HepG2 (cell line): ENCODE data around the gene DSTYK. TPM values are rescaled to one million over a fixed set of nuclear protein-coding genes. Genes with fewer than 3 reads are reported as not detected.

Experiments
- DR1 ChIP-seq: sonication (generic); formaldehyde crosslinking; IDR thresholded peaks from 2 replicates; pipeline ENCODE4 v1.8.0; 2021; ENCODE audit warnings: mild to moderate bottlenecking, missing genetic modification reagents, inconsistent platforms
- EEA1 ChIP-seq: sonication (generic); formaldehyde crosslinking; IDR thresholded peaks from 2 replicates; pipeline ENCODE4 v1.5.1; 2020; ENCODE audit warnings: mild to moderate bottlenecking, missing genetic modification reagents, borderline replicate concordance
- NPAS2 ChIP-seq: sonication (generic); formaldehyde crosslinking; IDR thresholded peaks from 2 replicates; pipeline ENCODE4 v1.8.0; 2022; ENCODE audit warnings: mild to moderate bottlenecking, missing genetic modification reagents, borderline replicate concordance
- SP4 ChIP-seq: sonication (generic); formaldehyde crosslinking; IDR thresholded peaks from 2 replicates; pipeline ENCODE4 v1.8.1; 2023; ENCODE audit warnings: mild to moderate bottlenecking, missing genetic modification reagents
- SRY ChIP-seq: sonication (generic); formaldehyde crosslinking; IDR thresholded peaks from 2 replicates; pipeline ENCODE4 v1.8.0; 2022; ENCODE audit warnings: mild to moderate bottlenecking, missing genetic modification reagents
- ZNF75D ChIP-seq: sonication (generic); formaldehyde crosslinking; IDR thresholded peaks from 2 replicates; pipeline ENCODE4 v1.8.1; 2023; ENCODE audit warnings: missing genetic modification reagents, mild to moderate bottlenecking, borderline replicate concordance
- ZNF839 ChIP-seq: sonication (generic); formaldehyde crosslinking; IDR thresholded peaks from 2 replicates; pipeline ENCODE4 v1.4.0; 2020; ENCODE audit warnings: missing genetic modification reagents, mild to moderate bottlenecking, borderline replicate concordance
- ZSCAN12 ChIP-seq: sonication (generic); formaldehyde crosslinking; IDR thresholded peaks from 2 replicates; pipeline ENCODE4 v1.9.0; 2021; ENCODE audit warnings: mild to moderate bottlenecking, missing genetic modification reagents
- polyA plus RNA-seq, 8 experiments: library from polyadenylated mRNA; depleted of rRNA in 3 of 8; stranded (reverse) in 7 of 8; unstranded in 1 of 8; fragments of >200 nt; fragmentation: Illumina TruSeq in 4 of 8; extraction: Trizol in 4 of 8; gene quantifications; 2 replicates each; pipeline versions ENCODE4 v1.2.1 to v1.2.3, GENCODE V29; 2011 to 2016; ENCODE audit warnings: low read depth in 4 of 8, missing spikeins in 1 of 8, mixed read lengths in 1 of 8; ENCODE audit not compliant: insufficient read depth in 1 of 8
- total RNA-seq, 5 experiments: library from RNA; depleted of rRNA; stranded (reverse); fragments of >200 nt; fragmentation: Illumina TruSeq; extraction: Trizol; gene quantifications; 2 replicates each; pipeline ENCODE4 v1.2.3, GENCODE V29; 2016; ENCODE audit warnings: low read depth in 1 of 5
- TF ChIP-seq, protein P1 (sequence below): sonication (generic); formaldehyde crosslinking; IDR thresholded peaks from 2 replicates; pipeline ENCODE4 v1.5.0; 2020; ENCODE audit warnings: missing genetic modification reagents
- TF ChIP-seq, protein P2 (sequence below), 2 experiments: sonication (generic) in 1 of 2; formaldehyde crosslinking in 1 of 2; IDR thresholded peaks; 2 replicates each; pipeline versions ENCODE4 v1.6.1 to v1.9.0; 2014 to 2022; ENCODE audit warnings: antibody characterized with exemption in 1 of 2, borderline replicate concordance in 1 of 2, inconsistent platforms in 1 of 2, low read depth in 1 of 2, missing genetic modification reagents in 1 of 2
- TF ChIP-seq, protein P3 (sequence below): sonication (generic); formaldehyde crosslinking; IDR thresholded peaks from 2 replicates; pipeline ENCODE4 v1.4.0; 2020; ENCODE audit warnings: mild to moderate bottlenecking, missing genetic modification reagents
- TF ChIP-seq, protein P4 (sequence below): sonication (generic); formaldehyde crosslinking; conservative IDR thresholded peaks from 2 replicates; pipeline ENCODE4 v1.4.0; 2020; ENCODE audit warnings: missing genetic modification reagents
- TF ChIP-seq, protein P5 (sequence below): sonication (generic); formaldehyde crosslinking; IDR thresholded peaks from 2 replicates; pipeline ENCODE4 v1.5.0; 2020; ENCODE audit warnings: missing genetic modification reagents

Gene DSTYK
- total and polyA plus RNA-seq, 2 of the 13 experiments (the other 11 are each of a cell fraction or from before 2014, with no cell fraction given), result 2.6 to 4.8 TPM

DNA sequence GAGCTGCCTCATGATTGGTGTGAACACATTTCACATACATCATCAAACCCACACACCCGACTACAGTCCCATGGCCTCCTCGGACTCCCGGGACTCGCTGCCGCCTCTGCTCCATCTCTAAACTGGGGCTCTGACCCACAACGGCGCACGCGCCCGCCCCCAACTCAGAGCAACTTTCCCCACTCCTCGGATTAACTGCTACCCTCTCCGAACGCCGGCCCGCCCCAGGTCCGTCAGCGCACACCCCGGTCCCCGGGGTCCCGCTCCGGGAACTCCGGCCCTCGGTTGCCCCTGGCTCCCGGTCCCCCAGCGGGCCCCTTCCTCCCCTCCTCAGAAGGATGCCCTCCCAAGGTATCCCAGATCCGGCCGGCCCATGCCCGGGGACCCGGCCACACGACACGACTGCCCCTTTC lies 740 bp downstream of the DSTYK start (continued):
- TF ChIP-seq, protein P1, sequence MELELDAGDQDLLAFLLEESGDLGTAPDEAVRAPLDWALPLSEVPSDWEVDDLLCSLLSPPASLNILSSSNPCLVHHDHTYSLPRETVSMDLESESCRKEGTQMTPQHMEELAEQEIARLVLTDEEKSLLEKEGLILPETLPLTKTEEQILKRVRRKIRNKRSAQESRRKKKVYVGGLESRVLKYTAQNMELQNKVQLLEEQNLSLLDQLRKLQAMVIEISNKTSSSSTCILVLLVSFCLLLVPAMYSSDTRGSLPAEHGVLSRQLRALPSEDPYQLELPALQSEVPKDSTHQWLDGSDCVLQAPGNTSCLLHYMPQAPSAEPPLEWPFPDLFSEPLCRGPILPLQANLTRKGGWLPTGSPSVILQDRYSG, result 0 out of 2 replicates have a peak, but pooled peaks have one; percentile 54
- TF ChIP-seq ZNF75D (CRISPR knock-in tag), result 0 out of 2 replicates have a peak, but pooled peaks have one; percentile 11
- TF ChIP-seq, protein P2, sequence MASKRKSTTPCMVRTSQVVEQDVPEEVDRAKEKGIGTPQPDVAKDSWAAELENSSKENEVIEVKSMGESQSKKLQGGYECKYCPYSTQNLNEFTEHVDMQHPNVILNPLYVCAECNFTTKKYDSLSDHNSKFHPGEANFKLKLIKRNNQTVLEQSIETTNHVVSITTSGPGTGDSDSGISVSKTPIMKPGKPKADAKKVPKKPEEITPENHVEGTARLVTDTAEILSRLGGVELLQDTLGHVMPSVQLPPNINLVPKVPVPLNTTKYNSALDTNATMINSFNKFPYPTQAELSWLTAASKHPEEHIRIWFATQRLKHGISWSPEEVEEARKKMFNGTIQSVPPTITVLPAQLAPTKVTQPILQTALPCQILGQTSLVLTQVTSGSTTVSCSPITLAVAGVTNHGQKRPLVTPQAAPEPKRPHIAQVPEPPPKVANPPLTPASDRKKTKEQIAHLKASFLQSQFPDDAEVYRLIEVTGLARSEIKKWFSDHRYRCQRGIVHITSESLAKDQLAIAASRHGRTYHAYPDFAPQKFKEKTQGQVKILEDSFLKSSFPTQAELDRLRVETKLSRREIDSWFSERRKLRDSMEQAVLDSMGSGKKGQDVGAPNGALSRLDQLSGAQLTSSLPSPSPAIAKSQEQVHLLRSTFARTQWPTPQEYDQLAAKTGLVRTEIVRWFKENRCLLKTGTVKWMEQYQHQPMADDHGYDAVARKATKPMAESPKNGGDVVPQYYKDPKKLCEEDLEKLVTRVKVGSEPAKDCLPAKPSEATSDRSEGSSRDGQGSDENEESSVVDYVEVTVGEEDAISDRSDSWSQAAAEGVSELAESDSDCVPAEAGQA (IDR thresholded peaks at IDR 0.05; ENCODE audit: low read depth), result no peak
- TF ChIP-seq, protein P2 (CRISPR knock-in tag; IDR thresholded peaks at IDR 0.05; ENCODE audit: borderline replicate concordance), result 0 out of 2 replicates have a peak, but pooled peaks have one; percentile 67
- 0 out of 2 replicates have a peak, but pooled peaks have one; percentile 59 for TF ChIP-seq NPAS2 (CRISPR knock-in tag)
- TF ChIP-seq SRY (CRISPR knock-in tag), result peak; percentile 16; the same call in 1 of the 2 replicates
- no peak for TF ChIP-seq SP4 (CRISPR knock-in tag)
- TF ChIP-seq ZNF839, result no peak
- TF ChIP-seq ZSCAN12 (CRISPR knock-in tag), result peak; percentile 39; the same call in 1 of the 2 replicates
- TF ChIP-seq, protein P3, sequence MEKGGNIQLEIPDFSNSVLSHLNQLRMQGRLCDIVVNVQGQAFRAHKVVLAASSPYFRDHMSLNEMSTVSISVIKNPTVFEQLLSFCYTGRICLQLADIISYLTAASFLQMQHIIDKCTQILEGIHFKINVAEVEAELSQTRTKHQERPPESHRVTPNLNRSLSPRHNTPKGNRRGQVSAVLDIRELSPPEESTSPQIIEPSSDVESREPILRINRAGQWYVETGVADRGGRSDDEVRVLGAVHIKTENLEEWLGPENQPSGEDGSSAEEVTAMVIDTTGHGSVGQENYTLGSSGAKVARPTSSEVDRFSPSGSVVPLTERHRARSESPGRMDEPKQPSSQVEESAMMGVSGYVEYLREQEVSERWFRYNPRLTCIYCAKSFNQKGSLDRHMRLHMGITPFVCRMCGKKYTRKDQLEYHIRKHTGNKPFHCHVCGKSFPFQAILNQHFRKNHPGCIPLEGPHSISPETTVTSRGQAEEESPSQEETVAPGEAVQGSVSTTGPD (CRISPR knock-in tag), result 0 out of 2 replicates have a peak, but pooled peaks have one; percentile 30
- TF ChIP-seq DR1 (CRISPR knock-in tag), result peak; percentile 13; the same call in 1 of the 2 replicates
- TF ChIP-seq, protein P4, sequence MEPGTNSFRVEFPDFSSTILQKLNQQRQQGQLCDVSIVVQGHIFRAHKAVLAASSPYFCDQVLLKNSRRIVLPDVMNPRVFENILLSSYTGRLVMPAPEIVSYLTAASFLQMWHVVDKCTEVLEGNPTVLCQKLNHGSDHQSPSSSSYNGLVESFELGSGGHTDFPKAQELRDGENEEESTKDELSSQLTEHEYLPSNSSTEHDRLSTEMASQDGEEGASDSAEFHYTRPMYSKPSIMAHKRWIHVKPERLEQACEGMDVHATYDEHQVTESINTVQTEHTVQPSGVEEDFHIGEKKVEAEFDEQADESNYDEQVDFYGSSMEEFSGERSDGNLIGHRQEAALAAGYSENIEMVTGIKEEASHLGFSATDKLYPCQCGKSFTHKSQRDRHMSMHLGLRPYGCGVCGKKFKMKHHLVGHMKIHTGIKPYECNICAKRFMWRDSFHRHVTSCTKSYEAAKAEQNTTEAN (CRISPR knock-in tag), result 0 out of 2 replicates have a peak, but pooled peaks have one; percentile 23
- TF ChIP-seq, protein P5, sequence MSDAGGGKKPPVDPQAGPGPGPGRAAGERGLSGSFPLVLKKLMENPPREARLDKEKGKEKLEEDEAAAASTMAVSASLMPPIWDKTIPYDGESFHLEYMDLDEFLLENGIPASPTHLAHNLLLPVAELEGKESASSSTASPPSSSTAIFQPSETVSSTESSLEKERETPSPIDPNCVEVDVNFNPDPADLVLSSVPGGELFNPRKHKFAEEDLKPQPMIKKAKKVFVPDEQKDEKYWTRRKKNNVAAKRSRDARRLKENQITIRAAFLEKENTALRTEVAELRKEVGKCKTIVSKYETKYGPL (CRISPR knock-in tag), result 0 out of 2 replicates have a peak, but pooled peaks have one; percentile 18
- no peak for TF ChIP-seq EEA1 (CRISPR knock-in tag)
